Measurements from ENCODE around the gene CCDC182.

- TF ChIP-seq CTCF (IDR thresholded peaks at IDR 0.05; ENCODE audit: low read depth, low read length) (no peak), POLR2A (IDR thresholded peaks at IDR 0.05; ENCODE audit: extremely low read depth, insufficient read length) (no peak), MAX (IDR thresholded peaks at IDR 0.05; ENCODE audit: low read depth, low read length) (no peak)
Measured at GRCh38 chr17:57732062-57732461, 13.0 kb downstream of the CCDC182 start.
